Left renal cortex interstitium (tissue), 4 donors: ENCODE data around the gene CNN1. TPM values are rescaled to one million over a fixed set of nuclear protein-coding genes. Genes with fewer than 3 reads are reported as not detected.
"Not testable (repeated sequence)": the region's sequence is repeated elsewhere in the genome, so short reads cannot be mapped to it uniquely, and the experiment has no call there.

Source experiments
- DNase-seq, 4 donors: peaks; one replicate each; pipeline ENCODE4 v3.0.0-alpha.2; 2013; ENCODE audit warnings: low read depth in 4 of 4, low spot score in 2 of 4, missing footprints in 1 of 4
- polyA plus RNA-seq, 4 donors: library from polyadenylated mRNA; unstranded; fragments of 120-200 nt; gene quantifications; one replicate each; pipeline ENCODE4 v1.2.1, GENCODE V29; 2013; ENCODE audit not compliant: insufficient read length in 4 of 4

Gene CNN1
- polyA plus RNA-seq, 4 donors = 4.2 to 5.4 (median 5.1) TPM

- no peak for DNase-seq
Observed at GRCh38 chr19:11563532-11563931, 24.9 kb downstream of the CNN1 start.

GRCh38 chr19:11564082-11564807, 25.6 kb downstream of the CNN1 start:
- not testable (repeated sequence) for DNase-seq

- not testable (repeated sequence) for DNase-seq
Observed at GRCh38 chr19:11565649-11565980, 27.0 kb downstream of the CNN1 start.

GRCh38 chr19:11566164-11566563, 27.5 kb downstream of the CNN1 start:
- no peak for DNase-seq

GRCh38 chr19:11570039-11570462, 31.4 kb downstream of the CNN1 start:
- DNase-seq = no peak

- not testable (repeated sequence) for DNase-seq
Observed at GRCh38 chr19:11573354-11573753, 34.7 kb downstream of the CNN1 start.

- DNase-seq = not testable (repeated sequence)
Observed at GRCh38 chr19:11573763-11574162, 35.1 kb downstream of the CNN1 start.

GRCh38 chr19:11574689-11575088, 36.0 kb downstream of the CNN1 start:
- no peak for DNase-seq

- DNase-seq = no peak
Observed at GRCh38 chr19:11576227-11576626, 37.6 kb downstream of the CNN1 start.

GRCh38 chr19:11577451-11578257, 39.0 kb downstream of the CNN1 start, which contains the start of gene ACP5:
Gene ACP5, minus strand, starts transcription at chr19:11577645. Its CDS starts 328 bp downstream, at chr19:11577317.
- DNase-seq = no peak

GRCh38 chr19:11578258-11579142, 39.8 kb downstream of the CNN1 start:
- DNase-seq = no peak

- no peak for DNase-seq
Observed at GRCh38 chr19:11580116-11580515, 41.5 kb downstream of the CNN1 start.

GRCh38 chr19:11581740-11582139, 43.1 kb downstream of the CNN1 start:
- DNase-seq = no peak

- no peak for DNase-seq
Observed at GRCh38 chr19:11586331-11586730, 47.7 kb downstream of the CNN1 start.

GRCh38 chr19:11587302-11587974, 48.8 kb downstream of the CNN1 start:
- peak in 2 of 4 donors; percentile 36 to 38 for DNase-seq

- no peak for DNase-seq
Observed at GRCh38 chr19:11587975-11588631, 49.5 kb downstream of the CNN1 start.

- DNase-seq = no peak
Observed at GRCh38 chr19:11594084-11594483, 55.4 kb downstream of the CNN1 start.

- DNase-seq = no peak
Observed at GRCh38 chr19:11596156-11596555, 57.5 kb downstream of the CNN1 start.

- DNase-seq = peak; percentile 93 to 98 (median 96)
Observed at GRCh38 chr19:11597202-11598102, 58.8 kb downstream of the CNN1 start, which contains the start of gene ZNF627. Gene ZNF627, plus strand, starts transcription at chr19:11597483. Its CDS starts 145 bp downstream, at chr19:11597628.
